ENCODE measurements around the gene REXO5. TPM values are rescaled to one million over a fixed set of nuclear protein-coding genes. Genes with fewer than 3 reads are reported as not detected.

REXO5 gene
- polyA plus RNA-seq, 1 donor (not counting 4 experiments of a cell fraction or from before 2014, with no cell fraction given) = 2.6 TPM

DNA sequence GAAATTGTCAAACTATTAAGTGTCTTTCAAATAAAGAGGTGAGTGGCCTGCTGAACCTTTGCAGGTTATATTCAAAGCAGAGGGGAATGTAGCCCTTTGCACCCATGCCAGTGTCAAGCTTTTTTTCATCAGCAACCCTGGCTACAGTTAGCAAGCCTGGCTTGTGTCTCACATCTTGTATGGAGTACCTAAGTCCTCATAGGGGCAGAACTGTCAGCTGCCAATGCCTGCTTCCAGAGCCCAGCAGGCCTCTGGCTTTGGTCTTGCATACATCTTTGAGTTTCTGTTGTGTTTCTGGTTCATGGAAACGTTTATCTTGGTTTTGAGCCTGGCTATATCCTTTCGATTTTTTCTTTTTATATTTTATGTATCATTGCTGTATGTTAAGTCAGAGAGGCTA, 26.8 kb downstream of the REXO5 start:
- DNase-seq (ENCODE audit: low read depth, low spot score) = no peak
- Histone ChIP-seq H4K20me1 (ENCODE audit: control insufficient read depth, extremely low read depth, insufficient read depth, low read length) (no peaks in the 10 kb centered on the region), H3K9me3 (ENCODE audit: control insufficient read depth, low read depth, low read length) (no peaks in the 10 kb centered on the region), H3K27me3 (ENCODE audit: control insufficient read depth, extremely low read depth, insufficient read depth, low read length) (no peaks in the 10 kb centered on the region), H3K36me3 (ENCODE audit: control insufficient read depth in 2 of 2, extremely low read depth in 1 of 2, insufficient read depth in 2 of 2, low read length in 2 of 2) (no peaks in the 10 kb centered on the region), H3K9ac (ENCODE audit: control insufficient read depth, extremely low read depth, insufficient read depth, low read length) (no peak overlapping the region), H3K4me3 (ENCODE audit: control insufficient read depth in 2 of 3, extremely low read depth in 1 of 3, insufficient read depth in 2 of 3, low read depth in 1 of 3, low read length in 3 of 3) (no peak overlapping the region), H2AFZ (ENCODE audit: control insufficient read depth, low read length) (no peak overlapping the region), H3K27ac (ENCODE audit: control insufficient read depth, insufficient read depth, low read length) (no peak overlapping the region), H3K4me2 (ENCODE audit: control insufficient read depth, extremely low read depth, insufficient read depth, low read depth, low read length) (no peak overlapping the region), H3K79me2 (ENCODE audit: control insufficient read depth, insufficient read depth, low read length) (no peaks in the 10 kb centered on the region), H3K4me1 (ENCODE audit: control insufficient read depth, extremely low read depth, insufficient read depth, low read length) (no peaks in the 10 kb centered on the region), H3K9me1 (ENCODE audit: control insufficient read depth, extremely low read depth, insufficient read depth, low read length) (no peaks in the 10 kb centered on the region)
- TF ChIP-seq, protein P1, sequence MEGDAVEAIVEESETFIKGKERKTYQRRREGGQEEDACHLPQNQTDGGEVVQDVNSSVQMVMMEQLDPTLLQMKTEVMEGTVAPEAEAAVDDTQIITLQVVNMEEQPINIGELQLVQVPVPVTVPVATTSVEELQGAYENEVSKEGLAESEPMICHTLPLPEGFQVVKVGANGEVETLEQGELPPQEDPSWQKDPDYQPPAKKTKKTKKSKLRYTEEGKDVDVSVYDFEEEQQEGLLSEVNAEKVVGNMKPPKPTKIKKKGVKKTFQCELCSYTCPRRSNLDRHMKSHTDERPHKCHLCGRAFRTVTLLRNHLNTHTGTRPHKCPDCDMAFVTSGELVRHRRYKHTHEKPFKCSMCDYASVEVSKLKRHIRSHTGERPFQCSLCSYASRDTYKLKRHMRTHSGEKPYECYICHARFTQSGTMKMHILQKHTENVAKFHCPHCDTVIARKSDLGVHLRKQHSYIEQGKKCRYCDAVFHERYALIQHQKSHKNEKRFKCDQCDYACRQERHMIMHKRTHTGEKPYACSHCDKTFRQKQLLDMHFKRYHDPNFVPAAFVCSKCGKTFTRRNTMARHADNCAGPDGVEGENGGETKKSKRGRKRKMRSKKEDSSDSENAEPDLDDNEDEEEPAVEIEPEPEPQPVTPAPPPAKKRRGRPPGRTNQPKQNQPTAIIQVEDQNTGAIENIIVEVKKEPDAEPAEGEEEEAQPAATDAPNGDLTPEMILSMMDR (optimal IDR thresholded peaks at IDR 0.05 in 1 of 3, IDR thresholded peaks at IDR 0.05 in 1 of 3, conservative IDR thresholded peaks at IDR 0.05 in 1 of 3; ENCODE audit: extremely low read depth in 1 of 3, insufficient read depth in 2 of 3, low read length in 3 of 3) = no peak
- TF ChIP-seq EZH2 (IDR thresholded peaks at IDR 0.05; ENCODE audit: low read length) = no peak
- FAIRE-seq = no peak
- dilution Hi-C loops (cut with MboI; ENCODE audit: extremely low pct_ligation_motif_present, low sequenced_read_pairs) = no loop called here

- H3K4me1 ChIP-seq (ENCODE audit: control insufficient read depth, extremely low read depth, insufficient read depth, low read length) = no peaks in the 10 kb centered on the region
- no peak overlapping the region for H3K4me2 ChIP-seq (ENCODE audit: control insufficient read depth, extremely low read depth, insufficient read depth, low read depth, low read length)
- H3K27ac ChIP-seq (ENCODE audit: control insufficient read depth, insufficient read depth, low read length) = no peak overlapping the region
- H3K27me3 ChIP-seq (ENCODE audit: control insufficient read depth, extremely low read depth, insufficient read depth, low read length) = no peaks in the 10 kb centered on the region
- DNase-seq (ENCODE audit: low read depth, low spot score) (no peak), FAIRE-seq (no peak)
- no peaks in the 10 kb centered on the region for H3K79me2 ChIP-seq (ENCODE audit: control insufficient read depth, insufficient read depth, low read length)
- no peaks in the 10 kb centered on the region for H3K9me1 ChIP-seq (ENCODE audit: control insufficient read depth, extremely low read depth, insufficient read depth, low read length)
- dilution Hi-C loops (cut with MboI; ENCODE audit: extremely low pct_ligation_motif_present, low sequenced_read_pairs) = no loop called here
- H4K20me1 ChIP-seq (ENCODE audit: control insufficient read depth, extremely low read depth, insufficient read depth, low read length) = no peaks in the 10 kb centered on the region
- H3K9ac ChIP-seq (ENCODE audit: control insufficient read depth, extremely low read depth, insufficient read depth, low read length) = no peak overlapping the region
- TF ChIP-seq, protein P1 (optimal IDR thresholded peaks at IDR 0.05 in 1 of 3, IDR thresholded peaks at IDR 0.05 in 1 of 3, conservative IDR thresholded peaks at IDR 0.05 in 1 of 3; ENCODE audit: extremely low read depth in 1 of 3, insufficient read depth in 2 of 3, low read length in 3 of 3) = no peak
- TF ChIP-seq EZH2 (IDR thresholded peaks at IDR 0.05; ENCODE audit: low read length) = no peak
- H3K9me3 ChIP-seq (ENCODE audit: control insufficient read depth, low read depth, low read length) = no peaks in the 10 kb centered on the region
- H2AFZ ChIP-seq (ENCODE audit: control insufficient read depth, low read length) = no peak overlapping the region
- no peak overlapping the region for H3K4me3 ChIP-seq (ENCODE audit: control insufficient read depth in 2 of 3, extremely low read depth in 1 of 3, insufficient read depth in 2 of 3, low read depth in 1 of 3, low read length in 3 of 3)
- H3K36me3 ChIP-seq (ENCODE audit: control insufficient read depth in 2 of 2, extremely low read depth in 1 of 2, insufficient read depth in 2 of 2, low read length in 2 of 2) = no peaks in the 10 kb centered on the region
These were observed 31.9 kb downstream of the REXO5 start for GRCh38 chr16:20838240-20838639.
